RWPE2 (cell line): Measurements from ENCODE around the gene SYTL3.
"Not testable (repeated sequence)": the region's sequence is repeated elsewhere in the genome, so short reads cannot be mapped to it uniquely, and the experiment has no call there.

ENCODE experiments used
- ATAC-seq: fragments of 200-7000 bp; cut with Tn5 transposase; 3 replicates; pipeline ENCODE4 v1.9.1; 2021; ENCODE audit warnings: low read depth
- DNase-seq: peaks from one replicate; pipeline ENCODE4 v3.0.0-alpha.2; 2020; ENCODE audit warnings: low spot score
- H3K27ac ChIP-seq: fragments of 450-650 bp; 2 replicates; pipeline ENCODE4 v1.5.1; 2017; ENCODE audit warnings: mild to moderate bottlenecking; ENCODE audit not compliant: poor library complexity, severe bottlenecking
- H3K27me3 ChIP-seq: fragments of 250-450 bp; sonication (Bioruptor Pico); 2 replicates; pipeline ENCODE4 v1.5.1; 2021; ENCODE audit warnings: mild to moderate bottlenecking, moderate library complexity; ENCODE audit not compliant: insufficient read depth, poor library complexity, severe bottlenecking
- H3K36me3 ChIP-seq: fragments of 250-450 bp; sonication (Bioruptor Pico); 2 replicates; pipeline ENCODE4 v1.5.1; 2020; ENCODE audit warnings: low read depth, mild to moderate bottlenecking, moderate library complexity
- H3K4me1 ChIP-seq: fragments of 250-450 bp; sonication (Bioruptor Pico); 2 replicates; pipeline ENCODE4 v1.5.1; 2021; ENCODE audit warnings: mild to moderate bottlenecking, moderate library complexity; ENCODE audit not compliant: insufficient read depth, poor library complexity, severe bottlenecking
- H3K4me3 ChIP-seq: fragments of 250-450 bp; sonication (Bioruptor Pico); 2 replicates; pipeline ENCODE4 v1.5.1; 2021; ENCODE audit warnings: mild to moderate bottlenecking, moderate library complexity; ENCODE audit not compliant: severe bottlenecking
- H3K9me3 ChIP-seq: fragments of 250-450 bp; sonication (Bioruptor Pico); 2 replicates; pipeline ENCODE4 v1.5.1; 2021; ENCODE audit warnings: mild to moderate bottlenecking, moderate library complexity; ENCODE audit not compliant: severe bottlenecking
- CTCF ChIP-seq: fragments of 450-650 bp; IDR thresholded peaks from one replicate; pipeline ENCODE4 v1.5.1; 2017; ENCODE audit warnings: mild to moderate bottlenecking, moderate library complexity; ENCODE audit not compliant: poor library complexity, severe bottlenecking

Gene SYTL3

GRCh38 chr6:158649289-158650143 is at the start of gene SYTL3:
TSS of gene SYTL3 (plus strand) at chr6:158650054. CDS start at chr6:158663269, 13,215 bp downstream.
- no peak within 1 kb of the TSS for H3K4me3 ChIP-seq
- no peaks in the 10 kb centered on the region for H3K27me3 ChIP-seq
- no peak for TF ChIP-seq CTCF
- ATAC-seq (no peak), DNase-seq (no peak)
- H3K9me3 ChIP-seq: no peaks in the 10 kb centered on the region
- peaks cover 35% of the 10 kb centered on the region for H3K4me1 ChIP-seq
- no peaks in the 10 kb centered on the region for H3K36me3 ChIP-seq
- H3K27ac ChIP-seq: peak within 1 kb of the TSS; percentile 30

GRCh38 chr6:158603261-158604047 is 46.4 kb upstream of the SYTL3 start:
- Histone ChIP-seq H3K4me1 (no peaks in the 10 kb centered on the region), H3K36me3 (peaks cover 53% of the 10 kb centered on the region), H3K27ac (no peak overlapping the region), H3K4me3 (no peak overlapping the region), H3K27me3 (no peaks in the 10 kb centered on the region), H3K9me3 (no peaks in the 10 kb centered on the region)
- no peak for ATAC-seq
- DNase-seq: no peak
- no peak for TF ChIP-seq CTCF

- Histone ChIP-seq H3K4me3 (no peak overlapping the region), H3K9me3 (no peaks in the 10 kb centered on the region), H3K27ac (no peak overlapping the region), H3K27me3 (no peaks in the 10 kb centered on the region), H3K36me3 (peaks cover 59% of the 10 kb centered on the region), H3K4me1 (no peaks in the 10 kb centered on the region)
- DNase-seq: no peak
- ATAC-seq: no peak
- TF ChIP-seq CTCF: no peak
Measured at GRCh38 chr6:158604048-158604406, 45.8 kb upstream of the SYTL3 start.

GRCh38 chr6:158605266-158605878 is 44.5 kb upstream of the SYTL3 start:
- Histone ChIP-seq H3K4me1 (no peaks in the 10 kb centered on the region), H3K27ac (no peak overlapping the region), H3K27me3 (no peaks in the 10 kb centered on the region), H3K9me3 (no peaks in the 10 kb centered on the region), H3K36me3 (peaks cover 69% of the 10 kb centered on the region), H3K4me3 (no peak overlapping the region)
- peak; percentile 77 for TF ChIP-seq CTCF
- ATAC-seq: peak; percentile 45; the same call in 1 of the 3 replicates
- DNase-seq: no peak

GRCh38 chr6:158606011-158606410 is 43.8 kb upstream of the SYTL3 start:
- H3K27me3 ChIP-seq, H3K9me3 ChIP-seq, H3K27ac ChIP-seq, DNase-seq, H3K4me1 ChIP-seq, H3K4me3 ChIP-seq, ATAC-seq: not testable (repeated sequence)
- H3K36me3 ChIP-seq: peaks cover 64% of the 10 kb centered on the region
